WTC11 (cell line): ENCODE results near the gene KRTAP5-6. TPM values are rescaled to one million over a fixed set of nuclear protein-coding genes. Genes with fewer than 3 reads are reported as not detected.

Source experiments
- ATAC-seq: fragments of 200-7000 bp; cut with Tn5 transposase; 2 replicates; pipeline ENCODE4 v1.10.0; 2021; ENCODE audit warnings: mild to moderate bottlenecking, moderate library complexity
- Bru-seq: library from RNA; stranded (reverse); fragments of 400-500 nt; gene quantifications from one replicate; lab custom pipeline; 2021; lab: Mats Ljungman, UMichigan
- CTCF ChIA-PET: fragments of 300-600 bp; sonication (Branson Sonifier 250); formaldehyde crosslinking; loops from one replicate; lab custom pipeline; 2021; ENCODE audit warnings: antibody characterized with exemption; lab: Charles Lee
- POLR2A ChIA-PET: fragments of 350-600 bp; sonication (Branson Sonifier 250); formaldehyde crosslinking; loops from one replicate; lab custom pipeline; 2021; ENCODE audit warnings: antibody characterized with exemption; lab: Charles Lee
- DNase-seq: peaks from one replicate; pipeline ENCODE4 v3.0.0; 2021; ENCODE audit warnings: low spot score
- H3K27ac Mint-ChIP-seq: 2 replicates; pipeline ENCODE4 v1.8.0; 2021; ENCODE audit warnings: mixed read lengths
- H3K27me3 Mint-ChIP-seq: 2 replicates; pipeline ENCODE4 v1.8.0; 2021; ENCODE audit warnings: low read depth, mild to moderate bottlenecking, moderate library complexity, mixed read lengths
- H3K36me3 Mint-ChIP-seq: 2 replicates; pipeline ENCODE4 v1.8.0; 2021; ENCODE audit warnings: mixed read lengths
- H3K4me1 Mint-ChIP-seq: 2 replicates; pipeline ENCODE4 v1.8.0; 2022; ENCODE audit warnings: mixed read lengths
- H3K4me3 Mint-ChIP-seq: 2 replicates; pipeline ENCODE4 v1.8.0; 2021; ENCODE audit warnings: mild to moderate bottlenecking, moderate library complexity, mixed read lengths
- H3K9me3 Mint-ChIP-seq: 2 replicates; pipeline ENCODE4 v1.8.0; 2021; ENCODE audit warnings: mixed read lengths
- ATF2 ChIP-seq: sonication (generic); formaldehyde crosslinking; IDR thresholded peaks from 2 replicates; pipeline ENCODE4 v1.8.1; 2022; ENCODE audit warnings: low read depth, missing genetic modification reagents, borderline replicate concordance
- CTCF ChIP-seq: fragments of 200-600 bp; IDR thresholded peaks from 2 replicates; pipeline ENCODE4 v1.8.0; 2022; ENCODE audit warnings: antibody characterized with exemption
- E2F5 ChIP-seq: sonication (generic); formaldehyde crosslinking; IDR thresholded peaks from 2 replicates; pipeline ENCODE4 v1.8.1; 2022; ENCODE audit warnings: mild to moderate bottlenecking, moderate library complexity, missing genetic modification reagents
- FOXK1 ChIP-seq: sonication (generic); formaldehyde crosslinking; IDR thresholded peaks from 2 replicates; pipeline ENCODE4 v1.8.0; 2022; ENCODE audit warnings: mild to moderate bottlenecking, moderate library complexity, missing genetic modification reagents
- GRHL2 ChIP-seq: fragments of 250-450 bp; sonication (Bioruptor Pico); IDR thresholded peaks from 2 replicates; pipeline ENCODE4 v1.8.0; 2022; ENCODE audit warnings: mild to moderate bottlenecking, moderate library complexity; ENCODE audit not compliant: insufficient replicate concordance, severe bottlenecking
- HMGA2 ChIP-seq: fragments of 250-450 bp; sonication (Bioruptor Pico); IDR thresholded peaks from 2 replicates; pipeline ENCODE4 v1.4.0; 2021; ENCODE audit warnings: mild to moderate bottlenecking, moderate library complexity
- IRF1 ChIP-seq: sonication (generic); formaldehyde crosslinking; IDR thresholded peaks from 2 replicates; pipeline ENCODE4 v1.8.0; 2023; ENCODE audit warnings: missing genetic modification reagents
- MLX ChIP-seq: sonication (generic); formaldehyde crosslinking; IDR thresholded peaks from 2 replicates; pipeline ENCODE4 v1.8.1; 2023; ENCODE audit warnings: mild to moderate bottlenecking, missing genetic modification reagents, moderate library complexity
- NFATC4 ChIP-seq: fragments of 250-450 bp; sonication (Bioruptor Pico); IDR thresholded peaks from 2 replicates; pipeline ENCODE4 v1.9.0; 2021; ENCODE audit warnings: mild to moderate bottlenecking
- NFYB ChIP-seq: sonication (generic); formaldehyde crosslinking; conservative IDR thresholded peaks from 2 replicates; pipeline ENCODE4 v1.8.0; 2022; ENCODE audit warnings: low read depth, missing genetic modification reagents
- NR3C1 ChIP-seq: sonication (generic); formaldehyde crosslinking; conservative IDR thresholded peaks from 2 replicates; pipeline ENCODE4 v1.8.1; 2023; ENCODE audit warnings: low read depth, mild to moderate bottlenecking, missing genetic modification reagents
- OVOL2 ChIP-seq: fragments of 250-450 bp; sonication (Bioruptor Pico); IDR thresholded peaks from 2 replicates; pipeline ENCODE4 v1.9.0; 2021; ENCODE audit warnings: mild to moderate bottlenecking, borderline replicate concordance
- RORB ChIP-seq: fragments of 250-450 bp; sonication (Bioruptor Pico); IDR thresholded peaks from 2 replicates; pipeline ENCODE4 v1.9.0; 2021; ENCODE audit warnings: mild to moderate bottlenecking
- SOX15 ChIP-seq: fragments of 250-450 bp; sonication (Bioruptor Pico); IDR thresholded peaks from 2 replicates; pipeline ENCODE4 v1.9.0; 2021; ENCODE audit warnings: mild to moderate bottlenecking
- SP1 ChIP-seq: sonication (generic); formaldehyde crosslinking; conservative IDR thresholded peaks from 2 replicates; pipeline ENCODE4 v1.8.1; 2022; ENCODE audit warnings: missing genetic modification reagents
- ZBTB43 ChIP-seq: sonication (generic); formaldehyde crosslinking; IDR thresholded peaks from 2 replicates; pipeline ENCODE4 v1.8.1; 2023; ENCODE audit warnings: mild to moderate bottlenecking, missing genetic modification reagents
- ZNF396 ChIP-seq: fragments of 250-450 bp; sonication (Bioruptor Pico); IDR thresholded peaks from 2 replicates; pipeline ENCODE4 v1.8.0; 2021; ENCODE audit warnings: mild to moderate bottlenecking, moderate library complexity, borderline replicate concordance
- ZNF416 ChIP-seq: fragments of 250-450 bp; sonication (Bioruptor Pico); IDR thresholded peaks from 2 replicates; pipeline ENCODE4 v1.9.0; 2021; ENCODE audit warnings: mild to moderate bottlenecking, inconsistent platforms
- ZNF423 ChIP-seq: fragments of 250-450 bp; sonication (Bioruptor Pico); IDR thresholded peaks from 2 replicates; pipeline ENCODE4 v2.1.2; 2022; ENCODE audit warnings: mild to moderate bottlenecking, moderate library complexity
- long read RNA-seq, 3 experiments: library from RNA in 1 of 3; library from capped mRNA in 1 of 3; library from polyadenylated mRNA in 1 of 3; unstranded in 2 of 3; stranded (forward) in 1 of 3; transcript quantifications; one replicate each; pipeline ENCODE4 v2.0.0, GENCODE V29; 2021
- total RNA-seq: library from RNA; stranded (reverse); gene quantifications from 3 replicates; pipeline ENCODE4 v1.2.3, GENCODE V29; 2021

The KRTAP5-6 gene
- 0.35 TPM in 1 of 3 replicates, not detected in the others for total RNA-seq
- Bru-seq, nascent RNA, result not detected
- long read RNA-seq, experiment 1, result 0 reads
- long read RNA-seq, experiment 2, result 0 reads
- long read RNA-seq, experiment 3, result 0 reads

GRCh38 chr11:1696608-1697570 is at the start of gene KRTAP5-6:
Gene KRTAP5-6 (plus strand): TSS chr11:1697195. CDS start chr11:1697246, 51 bp downstream.
- Mint-ChIP-seq H3K4me1 (peaks cover 3% of the 10 kb centered on the region), H3K27ac (no peak within 1 kb of the TSS)

More at GRCh38 chr11:1696608-1697570, at the start of gene KRTAP5-6:
- CTCF ChIA-PET, result interaction anchor here (0.8 to 1.0 kb wide), 2 partner anchors 44 to 49 kb away, joined by 3 to 4 read pairs; no protein-coding TSS in a partner anchor
- H3K27me3 Mint-ChIP-seq, result peaks cover 25% of the 10 kb centered on the region
- DNase-seq (no peak), ATAC-seq (no peak)
- no peak within 1 kb of the TSS for H3K4me3 Mint-ChIP-seq
- TF ChIP-seq FOXK1 (CRISPR knock-in tag) (no peak), ZNF423 (CRISPR knock-in tag) (no peak), NFATC4 (no peak), GRHL2 (CRISPR knock-in tag) (no peak), RORB (CRISPR knock-in tag) (no peak), OVOL2 (CRISPR knock-in tag) (no peak), ZBTB43 (CRISPR knock-in tag) (no peak), HMGA2 (no peak), NR3C1 (CRISPR knock-in tag) (no peak), MLX (no peak), ZNF416 (CRISPR knock-in tag) (no peak), CTCF (no peak), ATF2 (no peak), ZNF396 (CRISPR knock-in tag) (no peak), SOX15 (CRISPR knock-in tag) (no peak), NFYB (CRISPR knock-in tag) (no peak), E2F5 (CRISPR knock-in tag) (no peak), SP1 (CRISPR knock-in tag) (no peak), IRF1 (no peak)
- peaks cover 16% of the 10 kb centered on the region for H3K9me3 Mint-ChIP-seq
- POLR2A ChIA-PET, result no interaction called here
- no peaks in the 10 kb centered on the region for H3K36me3 Mint-ChIP-seq
